Activated T-helper 1 cell treated with anti-CD3 and anti-CD28 coated beads, Interleukin-12 subunit alpha, Interleukin-12 subunit beta, Interleukin-2, Interleukin-4 antibody, amounts not matched to agents 30 ng/mL and 10 ng/mL and 1 ng/mL, durations not matched to agents 14 hours and 24 hours and 36 hours (primary cell): ENCODE measurements around the gene ZHX3. TPM values are rescaled to one million over a fixed set of nuclear protein-coding genes. Genes with fewer than 3 reads are reported as not detected.
"Not testable (repeated sequence)": the region's sequence is repeated elsewhere in the genome, so short reads cannot be mapped to it uniquely, and the experiment has no call there.

ENCODE experiments used
- DNase-seq: peaks from one replicate; pipeline ENCODE4 v3.0.0; 2021; ENCODE audit warnings: low spot score
- H3K27ac Mint-ChIP-seq: one replicate; pipeline ENCODE4 v1.8.0; 2021; ENCODE audit warnings: mild to moderate bottlenecking, mixed read lengths
- H3K27me3 Mint-ChIP-seq: one replicate; pipeline ENCODE4 v1.8.0; 2022; ENCODE audit warnings: mild to moderate bottlenecking, moderate library complexity, mixed read lengths; ENCODE audit not compliant: insufficient read depth
- H3K36me3 Mint-ChIP-seq: one replicate; pipeline ENCODE4 v1.8.0; 2021; ENCODE audit warnings: low read depth, mixed read lengths
- H3K4me1 Mint-ChIP-seq: one replicate; pipeline ENCODE4 v1.8.0; 2021; ENCODE audit warnings: low read depth, mixed read lengths
- H3K4me3 Mint-ChIP-seq: one replicate; pipeline ENCODE4 v1.8.0; 2021; ENCODE audit warnings: mild to moderate bottlenecking, moderate library complexity, mixed read lengths
- H3K9me3 Mint-ChIP-seq: one replicate; pipeline ENCODE4 v1.8.0; 2021; ENCODE audit warnings: mixed read lengths
- intact Hi-C: fragments of 100-400 bp; cut with micrococcal nuclease; formaldehyde crosslinking; loops from one replicate; pipeline ENCODE4 v1.15.1; 2024
- total RNA-seq: library from RNA; stranded (reverse); gene quantifications from 2 replicates; pipeline ENCODE4 v1.2.3, GENCODE V29; 2022

The ZHX3 gene
- total RNA-seq, 1 donor from 2014 or later, result 9.5 TPM

GRCh38 chr20:41316051-41316450 is 1.5 kb downstream of the ZHX3 start:
- peak overlapping the region; percentile 82 for H3K27ac Mint-ChIP-seq
- intact Hi-C loops, result loop anchor here (5.0 kb wide), 2 partner anchors 116 to 376 kb away; no protein-coding TSS in a partner anchor

GRCh38 chr20:41314386-41314785 is 3.1 kb downstream of the ZHX3 start:
- intact Hi-C loops, result no loop called here
- Mint-ChIP-seq H3K27me3 (peaks cover 2% of the 10 kb centered on the region), H3K4me3 (no peak overlapping the region), H3K4me1 (peaks cover 11% of the 10 kb centered on the region), H3K27ac (no peak overlapping the region), H3K9me3 (no peaks in the 10 kb centered on the region), H3K36me3 (no peaks in the 10 kb centered on the region)
- DNase-seq, result no peak

More at GRCh38 chr20:41316051-41316450, 1.5 kb downstream of the ZHX3 start:
- no peak for DNase-seq
- no peaks in the 10 kb centered on the region for H3K36me3 Mint-ChIP-seq
- H3K9me3 Mint-ChIP-seq, result no peaks in the 10 kb centered on the region
- H3K4me3 Mint-ChIP-seq, result peak overlapping the region; percentile 88
- H3K4me1 Mint-ChIP-seq, result peaks cover 11% of the 10 kb centered on the region
- peaks cover 5% of the 10 kb centered on the region for H3K27me3 Mint-ChIP-seq

- intact Hi-C loops, H3K27ac Mint-ChIP-seq, H3K36me3 Mint-ChIP-seq, H3K4me3 Mint-ChIP-seq, H3K9me3 Mint-ChIP-seq, H3K27me3 Mint-ChIP-seq, DNase-seq: not testable (repeated sequence)
- peaks cover 11% of the 10 kb centered on the region for H3K4me1 Mint-ChIP-seq
Observed at GRCh38 chr20:41312009-41312408, 5.5 kb downstream of the ZHX3 start.

DNA sequence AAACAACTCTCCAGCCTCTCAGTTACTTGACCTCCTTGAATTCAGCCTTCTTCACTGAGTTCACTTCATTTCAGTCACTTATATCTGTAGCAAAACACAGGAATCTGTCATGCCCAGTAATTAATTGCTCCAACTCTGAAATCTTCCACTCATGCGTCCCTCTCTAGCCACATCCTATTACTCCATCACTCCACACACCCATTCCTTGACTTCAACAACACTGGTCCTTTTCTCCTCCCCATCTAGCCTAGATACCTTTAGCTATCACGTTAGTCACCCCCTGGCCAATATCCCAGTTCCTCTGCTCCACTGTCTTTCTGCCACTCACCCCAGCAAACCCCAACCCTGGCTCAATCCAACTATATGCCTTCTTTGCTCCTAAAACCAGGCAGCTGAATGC is 7.7 kb downstream of the ZHX3 start:
- H3K27ac Mint-ChIP-seq, result no peak overlapping the region
- no peaks in the 10 kb centered on the region for H3K27me3 Mint-ChIP-seq
- no peaks in the 10 kb centered on the region for H3K36me3 Mint-ChIP-seq
- intact Hi-C loops, result no loop called here
- no peak for DNase-seq
- H3K9me3 Mint-ChIP-seq, result no peaks in the 10 kb centered on the region
- H3K4me1 Mint-ChIP-seq, result no peaks in the 10 kb centered on the region
- H3K4me3 Mint-ChIP-seq, result no peak overlapping the region

GRCh38 chr20:41308726-41309413 is 8.7 kb downstream of the ZHX3 start:
- no peak for DNase-seq
- intact Hi-C loops, result no loop called here
- H3K27me3 Mint-ChIP-seq, result no peaks in the 10 kb centered on the region
- H3K4me3 Mint-ChIP-seq, result no peak overlapping the region
- H3K27ac Mint-ChIP-seq, result no peak overlapping the region
- H3K36me3 Mint-ChIP-seq, result no peaks in the 10 kb centered on the region
- no peaks in the 10 kb centered on the region for H3K9me3 Mint-ChIP-seq
- H3K4me1 Mint-ChIP-seq, result no peaks in the 10 kb centered on the region

GRCh38 chr20:41308290-41308711 is 9.2 kb downstream of the ZHX3 start:
- Mint-ChIP-seq H3K36me3 (no peaks in the 10 kb centered on the region), H3K4me1 (no peaks in the 10 kb centered on the region), H3K4me3 (no peak overlapping the region), H3K9me3 (no peaks in the 10 kb centered on the region), H3K27me3 (no peaks in the 10 kb centered on the region), H3K27ac (no peak overlapping the region)
- DNase-seq, result no peak
- intact Hi-C loops, result no loop called here

DNA sequence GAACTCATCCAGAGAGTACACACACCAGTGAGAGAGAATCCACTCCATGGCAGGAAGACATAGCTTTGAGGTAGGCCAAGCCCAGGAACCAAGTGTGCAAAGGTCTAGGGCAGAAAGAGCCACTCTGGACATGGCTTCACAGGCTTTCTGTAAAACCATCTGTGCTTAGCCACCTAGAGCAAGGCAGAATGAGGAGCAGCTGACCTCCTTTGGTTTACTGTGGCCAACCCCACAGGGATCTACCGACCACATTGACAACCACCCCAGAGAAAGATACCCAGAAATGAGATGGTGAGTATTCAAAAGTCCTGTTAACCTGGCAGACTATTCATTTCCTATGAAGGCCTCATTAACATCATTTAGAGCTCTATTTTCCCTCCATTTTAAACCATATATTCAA is 10.5 kb downstream of the ZHX3 start:
- Mint-ChIP-seq H3K27ac (no peak overlapping the region), H3K4me3 (no peak overlapping the region), H3K27me3 (no peaks in the 10 kb centered on the region), H3K36me3 (no peaks in the 10 kb centered on the region), H3K4me1 (no peaks in the 10 kb centered on the region), H3K9me3 (no peaks in the 10 kb centered on the region)
- DNase-seq, result no peak
- intact Hi-C loops, result no loop called here

DNA sequence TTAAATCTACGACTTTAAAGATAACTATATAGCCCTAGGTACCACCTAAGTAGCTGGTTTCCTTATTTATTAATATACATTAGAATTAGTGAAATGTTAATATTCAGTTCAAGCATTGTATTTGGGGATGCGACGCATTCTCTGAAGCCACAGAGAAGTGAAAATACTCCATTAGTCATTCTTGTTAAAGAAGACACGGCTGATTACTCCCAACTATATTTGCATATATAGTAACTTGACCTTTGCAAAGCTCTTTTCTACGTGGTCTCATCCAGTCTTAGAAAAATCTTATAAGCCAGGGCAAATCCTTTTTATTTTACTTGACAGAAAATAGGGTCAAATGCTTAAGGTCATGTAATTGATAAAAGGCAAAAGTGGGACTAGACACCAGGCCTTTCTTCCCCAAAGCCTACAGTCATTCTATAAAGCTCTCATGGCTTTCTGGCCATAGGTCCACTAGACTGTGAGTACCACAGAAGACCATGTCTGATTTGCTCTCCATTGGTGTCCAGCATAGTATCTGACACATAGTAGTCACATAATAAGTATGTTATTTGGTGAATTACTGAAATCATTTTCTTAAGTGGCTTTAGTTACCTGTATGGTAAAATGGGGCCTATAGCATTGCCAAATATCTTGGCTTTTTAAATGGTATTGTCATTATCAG is 11.3 kb downstream of the ZHX3 start:
- Mint-ChIP-seq H3K27me3 (no peaks in the 10 kb centered on the region), H3K27ac (no peak overlapping the region), H3K4me1 (no peaks in the 10 kb centered on the region), H3K9me3 (no peaks in the 10 kb centered on the region), H3K4me3 (no peak overlapping the region), H3K36me3 (no peaks in the 10 kb centered on the region)
- intact Hi-C loops, result no loop called here
- no peak for DNase-seq

GRCh38 chr20:41304424-41305079 is 13.0 kb downstream of the ZHX3 start:
- H3K4me1 Mint-ChIP-seq, result no peaks in the 10 kb centered on the region
- intact Hi-C loops, result no loop called here
- DNase-seq, result no peak
- no peak overlapping the region for H3K4me3 Mint-ChIP-seq
- no peaks in the 10 kb centered on the region for H3K27me3 Mint-ChIP-seq
- no peak overlapping the region for H3K27ac Mint-ChIP-seq
- H3K36me3 Mint-ChIP-seq, result no peaks in the 10 kb centered on the region
- H3K9me3 Mint-ChIP-seq, result no peaks in the 10 kb centered on the region

DNA sequence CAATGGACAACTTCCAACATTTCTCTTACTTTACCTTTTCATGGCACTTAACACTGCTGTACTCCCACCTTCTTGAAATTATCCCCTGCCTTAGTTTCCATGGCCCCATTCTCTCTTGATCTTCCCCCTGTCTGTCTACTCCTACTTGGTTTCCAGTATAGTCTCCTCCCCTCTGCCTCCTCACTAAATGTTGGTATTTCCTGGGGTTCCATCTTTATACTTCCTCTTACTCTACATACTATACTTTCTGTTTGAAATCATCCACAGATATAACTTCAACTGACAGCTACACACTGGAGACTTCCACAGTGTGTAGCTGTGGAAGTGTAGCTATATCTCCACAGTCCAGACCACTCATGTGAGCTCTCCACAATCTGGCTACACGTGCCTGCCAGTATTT is 13.5 kb downstream of the ZHX3 start:
- intact Hi-C loops, result no loop called here
- H3K36me3 Mint-ChIP-seq, result no peaks in the 10 kb centered on the region
- H3K9me3 Mint-ChIP-seq, result no peaks in the 10 kb centered on the region
- H3K27me3 Mint-ChIP-seq, result no peaks in the 10 kb centered on the region
- no peak overlapping the region for H3K4me3 Mint-ChIP-seq
- no peak for DNase-seq
- no peaks in the 10 kb centered on the region for H3K4me1 Mint-ChIP-seq
- H3K27ac Mint-ChIP-seq, result no peak overlapping the region

DNA sequence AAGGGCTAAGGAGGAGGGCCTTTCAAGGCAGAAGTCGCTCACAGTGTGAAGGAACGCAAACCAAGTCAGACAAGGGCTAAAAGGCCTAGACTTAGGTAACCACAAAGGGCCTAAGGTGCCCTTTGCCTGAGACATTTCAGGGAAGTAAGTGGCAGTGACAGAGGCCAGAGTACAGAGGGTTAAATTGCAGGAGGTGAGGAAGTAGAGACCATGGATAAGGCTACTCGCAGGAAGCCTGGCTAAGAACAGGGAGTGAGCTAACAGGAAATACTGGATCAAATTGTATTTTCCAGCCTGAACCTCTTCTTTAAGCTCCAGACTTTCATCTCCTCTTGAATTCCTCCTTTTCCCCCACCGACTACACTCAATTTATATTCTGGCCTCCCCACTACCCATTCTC is 16.6 kb downstream of the ZHX3 start:
- no peak for DNase-seq
- Mint-ChIP-seq H3K36me3 (no peaks in the 10 kb centered on the region), H3K27ac (no peak overlapping the region), H3K4me3 (no peak overlapping the region), H3K9me3 (no peaks in the 10 kb centered on the region), H3K4me1 (no peaks in the 10 kb centered on the region), H3K27me3 (no peaks in the 10 kb centered on the region)
- intact Hi-C loops, result no loop called here

DNA sequence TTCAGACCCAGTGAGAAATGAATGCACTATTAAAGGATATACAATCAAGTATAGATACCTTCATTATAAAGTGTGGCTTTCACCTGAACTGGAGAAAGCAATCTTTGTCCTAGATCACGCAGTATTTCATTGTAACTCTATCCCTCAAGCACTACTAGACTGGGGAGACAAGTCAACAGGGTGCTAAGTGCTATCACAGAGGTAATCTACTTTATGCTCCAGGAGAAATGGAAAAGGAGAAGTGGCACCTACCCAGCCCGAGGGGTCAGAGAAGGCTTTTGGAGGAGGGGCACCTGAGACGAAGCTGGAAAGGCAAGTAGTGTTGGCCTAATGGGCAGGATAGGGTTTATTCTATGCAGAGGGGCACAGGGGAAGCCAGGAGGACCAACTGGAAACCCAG is 17.1 kb downstream of the ZHX3 start:
- Mint-ChIP-seq H3K9me3 (no peaks in the 10 kb centered on the region), H3K36me3 (no peaks in the 10 kb centered on the region), H3K4me1 (no peaks in the 10 kb centered on the region), H3K27ac (no peak overlapping the region), H3K27me3 (no peaks in the 10 kb centered on the region), H3K4me3 (no peak overlapping the region)
- no peak for DNase-seq
- intact Hi-C loops, result no loop called here

GRCh38 chr20:41299899-41300298 is 17.6 kb downstream of the ZHX3 start:
- no peak overlapping the region for H3K27ac Mint-ChIP-seq
- H3K9me3 Mint-ChIP-seq, result no peaks in the 10 kb centered on the region
- H3K27me3 Mint-ChIP-seq, result no peaks in the 10 kb centered on the region
- no peaks in the 10 kb centered on the region for H3K4me1 Mint-ChIP-seq
- intact Hi-C loops, result no loop called here
- DNase-seq, result no peak
- no peaks in the 10 kb centered on the region for H3K36me3 Mint-ChIP-seq
- no peak overlapping the region for H3K4me3 Mint-ChIP-seq
